ENCODE measurements around the gene KIF5B.
"Not testable (repeated sequence)": the region's sequence is repeated elsewhere in the genome, so short reads cannot be mapped to it uniquely, and the experiment has no call there.

KIF5B gene

DNA sequence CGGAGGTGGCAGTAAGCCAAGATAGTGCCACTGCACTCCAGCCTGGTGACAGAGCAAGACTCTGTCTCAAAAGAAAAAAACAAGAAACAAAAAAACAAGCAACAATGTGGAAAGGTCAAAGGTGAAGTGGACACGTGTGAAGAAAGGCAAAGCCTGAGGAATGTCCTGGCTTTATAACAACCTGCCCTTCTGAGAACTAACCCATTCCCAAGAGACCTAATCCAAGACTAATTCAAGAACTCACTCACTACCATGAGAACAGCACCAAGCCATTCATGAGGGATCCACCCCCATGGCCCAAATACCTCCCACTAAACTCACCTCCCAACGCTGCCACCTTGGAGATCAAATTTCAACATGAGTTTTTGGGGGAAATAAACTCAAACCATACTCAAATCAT, 47.5 kb upstream of the KIF5B start:
- Histone ChIP-seq H3K9me3 (ENCODE audit: insufficient read depth, low read depth, low read length) (no peaks in the 10 kb centered on the region), H2BK5ac (ENCODE audit: low read depth, low read length, poor library complexity) (no peak overlapping the region), H3K27ac (ENCODE audit: low read depth, low read length) (no peak overlapping the region), H4K91ac (ENCODE audit: low read depth, low read length) (no peak overlapping the region), H3K36me3 (ENCODE audit: control insufficient read depth in 1 of 2, insufficient read depth in 2 of 2, low read length in 2 of 2) (no peaks in the 10 kb centered on the region), H3K4me2 (ENCODE audit: low read length) (no peak overlapping the region), H4K8ac (ENCODE audit: low read depth, low read length) (no peak overlapping the region), H3K9ac (ENCODE audit: low read length) (no peak overlapping the region), H3K23ac (ENCODE audit: low read length) (no peak overlapping the region), H3K4me1 (ENCODE audit: control insufficient read depth in 1 of 2, insufficient read depth in 2 of 2, low read length in 2 of 2) (no peaks in the 10 kb centered on the region), H2BK120ac (ENCODE audit: insufficient read depth, low read length, poor library complexity) (no peak overlapping the region), H3K4me3 (ENCODE audit: low read depth, low read length) (no peak overlapping the region), H2AFZ (ENCODE audit: insufficient read depth, low read length, poor library complexity) (no peak overlapping the region), H3K14ac (ENCODE audit: low read length) (no peak overlapping the region), H4K12ac (ENCODE audit: low read depth, low read length) (no peak overlapping the region), H3K27me3 (ENCODE audit: insufficient read depth, low read length) (no peaks in the 10 kb centered on the region), H3K4ac (ENCODE audit: low read depth, low read length) (no peak overlapping the region), H2BK12ac (ENCODE audit: low read length) (no peak overlapping the region), H2AK5ac (ENCODE audit: low read length) (no peak overlapping the region), H3K79me2 (ENCODE audit: control insufficient read depth, insufficient read depth, low read length, poor library complexity) (no peaks in the 10 kb centered on the region), H3K18ac (ENCODE audit: low read length) (no peak overlapping the region), H3K79me1 (ENCODE audit: low read length) (no peaks in the 10 kb centered on the region)
- no CpG with 5 or more reads among the region's 3 CpGs for WGBS (ENCODE audit: extremely low coverage, insufficient coverage, insufficient read length)
- DNase-seq: no peak

DNA sequence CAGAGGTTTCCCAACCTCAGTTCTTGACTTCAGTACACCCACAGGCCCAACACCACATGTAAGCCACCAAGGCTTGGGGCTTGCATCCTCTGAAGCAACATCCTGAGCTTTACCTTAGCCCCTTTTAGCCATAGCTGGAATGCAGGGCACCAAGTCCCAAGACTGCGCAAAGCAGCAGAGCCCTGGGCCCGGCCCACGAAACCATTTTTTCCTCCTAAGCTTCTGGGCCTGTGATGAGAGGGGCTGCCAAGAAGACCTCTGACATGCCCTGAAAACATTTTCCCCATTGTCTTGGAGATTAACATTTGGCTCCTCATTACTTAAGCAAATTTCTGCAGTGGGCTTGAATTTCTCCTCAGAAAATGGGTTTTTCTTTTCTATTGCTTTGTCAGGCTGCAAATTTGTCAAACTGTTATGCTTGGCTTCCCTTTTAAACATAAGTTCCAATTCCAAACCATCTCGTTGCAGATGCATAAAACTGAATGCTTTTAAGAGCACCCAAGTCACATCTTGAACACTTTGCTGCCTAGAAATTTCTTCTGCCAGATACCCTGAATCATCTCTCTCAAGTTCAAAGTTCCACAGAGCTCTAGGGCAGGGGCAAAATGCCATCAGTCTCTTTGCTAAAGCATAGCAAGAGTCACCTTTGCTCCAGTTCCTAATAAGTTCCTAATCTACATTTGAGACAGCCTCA, 42.5 kb upstream of the KIF5B start:
- not testable (repeated sequence) for H3K9ac ChIP-seq (ENCODE audit: low read length); H3K36me3 ChIP-seq (ENCODE audit: control insufficient read depth in 1 of 2, insufficient read depth in 2 of 2, low read length in 2 of 2); H2AFZ ChIP-seq (ENCODE audit: insufficient read depth, low read length, poor library complexity); H2AK5ac ChIP-seq (ENCODE audit: low read length); H3K27me3 ChIP-seq (ENCODE audit: insufficient read depth, low read length); H2BK5ac ChIP-seq (ENCODE audit: low read depth, low read length, poor library complexity); H3K9me3 ChIP-seq (ENCODE audit: insufficient read depth, low read depth, low read length); H4K8ac ChIP-seq (ENCODE audit: low read depth, low read length); H3K23ac ChIP-seq (ENCODE audit: low read length); H2BK120ac ChIP-seq (ENCODE audit: insufficient read depth, low read length, poor library complexity); H3K27ac ChIP-seq (ENCODE audit: low read depth, low read length); H2BK12ac ChIP-seq (ENCODE audit: low read length); H4K91ac ChIP-seq (ENCODE audit: low read depth, low read length); H3K4ac ChIP-seq (ENCODE audit: low read depth, low read length); H3K14ac ChIP-seq (ENCODE audit: low read length); H3K4me1 ChIP-seq (ENCODE audit: control insufficient read depth in 1 of 2, insufficient read depth in 2 of 2, low read length in 2 of 2); H3K4me2 ChIP-seq (ENCODE audit: low read length); H3K4me3 ChIP-seq (ENCODE audit: low read depth, low read length); DNase-seq; H3K18ac ChIP-seq (ENCODE audit: low read length); H4K12ac ChIP-seq (ENCODE audit: low read depth, low read length); H3K79me2 ChIP-seq (ENCODE audit: control insufficient read depth, insufficient read depth, low read length, poor library complexity); H3K79me1 ChIP-seq (ENCODE audit: low read length)
- no CpG with 5 or more reads among the region's 4 CpGs for WGBS (ENCODE audit: extremely low coverage, insufficient coverage, insufficient read length)

DNA sequence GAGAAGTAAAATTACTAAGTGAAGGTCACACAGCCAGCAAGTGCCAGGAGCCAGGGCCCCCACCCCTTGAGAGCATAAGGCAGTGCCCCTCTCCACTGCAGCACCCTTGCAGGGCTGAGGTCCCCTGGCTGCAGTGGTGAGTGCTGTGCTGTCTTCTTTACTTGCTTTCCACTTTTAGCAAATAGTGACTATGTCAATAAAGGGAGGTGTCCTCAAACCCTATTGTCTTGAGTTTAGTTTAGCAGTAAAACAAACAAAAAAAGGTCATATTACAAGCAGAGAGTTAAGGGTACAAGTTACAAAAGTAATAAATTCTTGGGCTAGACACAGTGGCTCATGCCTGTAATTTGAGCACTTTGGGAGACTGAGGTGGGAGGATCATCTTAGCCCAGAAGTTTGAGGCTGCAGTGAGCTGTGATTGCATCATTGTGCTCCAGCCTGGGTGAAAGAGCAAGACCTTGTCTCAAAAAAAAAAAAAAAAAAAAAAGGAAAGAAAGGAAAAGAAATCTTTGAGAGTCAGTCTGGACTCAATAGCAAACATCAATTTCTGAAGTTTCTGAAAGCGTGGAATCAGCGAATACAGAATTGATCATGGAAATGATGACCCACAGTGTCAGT, 39.0 kb upstream of the KIF5B start:
- no peaks in the 10 kb centered on the region for H3K4me1 ChIP-seq (ENCODE audit: control insufficient read depth in 1 of 2, insufficient read depth in 2 of 2, low read length in 2 of 2)
- no peaks in the 10 kb centered on the region for H3K36me3 ChIP-seq (ENCODE audit: control insufficient read depth in 1 of 2, insufficient read depth in 2 of 2, low read length in 2 of 2)
- H2BK12ac ChIP-seq (ENCODE audit: low read length): no peak overlapping the region
- no peak overlapping the region for H2BK5ac ChIP-seq (ENCODE audit: low read depth, low read length, poor library complexity)
- no peak overlapping the region for H4K8ac ChIP-seq (ENCODE audit: low read depth, low read length)
- no peak overlapping the region for H4K12ac ChIP-seq (ENCODE audit: low read depth, low read length)
- no peaks in the 10 kb centered on the region for H3K79me2 ChIP-seq (ENCODE audit: control insufficient read depth, insufficient read depth, low read length, poor library complexity)
- H3K4me2 ChIP-seq (ENCODE audit: low read length): no peak overlapping the region
- H3K23ac ChIP-seq (ENCODE audit: low read length): no peak overlapping the region
- H2AK5ac ChIP-seq (ENCODE audit: low read length): no peak overlapping the region
- H3K4me3 ChIP-seq (ENCODE audit: low read depth, low read length): no peak overlapping the region
- no peak overlapping the region for H2BK120ac ChIP-seq (ENCODE audit: insufficient read depth, low read length, poor library complexity)
- no peak overlapping the region for H3K27ac ChIP-seq (ENCODE audit: low read depth, low read length)
- H3K14ac ChIP-seq (ENCODE audit: low read length): no peak overlapping the region
- H3K18ac ChIP-seq (ENCODE audit: low read length): no peak overlapping the region
- H3K4ac ChIP-seq (ENCODE audit: low read depth, low read length): no peak overlapping the region
- no CpG with 5 or more reads among the region's 2 CpGs for WGBS (ENCODE audit: extremely low coverage, insufficient coverage, insufficient read length)
- no peak overlapping the region for H2AFZ ChIP-seq (ENCODE audit: insufficient read depth, low read length, poor library complexity)
- DNase-seq: no peak
- H3K79me1 ChIP-seq (ENCODE audit: low read length): no peaks in the 10 kb centered on the region
- peaks cover 6% of the 10 kb centered on the region for H3K9me3 ChIP-seq (ENCODE audit: insufficient read depth, low read depth, low read length)
- H4K91ac ChIP-seq (ENCODE audit: low read depth, low read length): no peak overlapping the region
- no peaks in the 10 kb centered on the region for H3K27me3 ChIP-seq (ENCODE audit: insufficient read depth, low read length)
- H3K9ac ChIP-seq (ENCODE audit: low read length): no peak overlapping the region

DNA sequence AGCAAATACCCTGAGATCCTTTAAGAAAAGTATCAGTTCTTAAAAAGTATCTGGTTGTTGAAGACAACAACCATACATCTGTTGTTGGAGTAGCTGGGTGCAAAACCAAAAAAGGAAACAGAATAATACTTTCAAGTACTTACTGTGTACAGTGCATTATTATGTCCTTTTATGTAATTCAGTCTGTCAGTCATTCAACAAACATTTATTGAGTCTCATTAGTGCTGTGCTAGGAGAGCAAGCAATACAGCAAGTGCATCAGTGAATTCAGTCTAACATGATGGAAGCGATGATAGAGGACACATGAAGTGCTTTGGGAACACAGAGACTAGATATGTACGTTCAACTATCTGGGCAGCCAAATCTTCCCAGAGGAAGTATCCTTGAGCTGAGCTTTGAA, 37.4 kb upstream of the KIF5B start:
- no peak overlapping the region for H4K8ac ChIP-seq (ENCODE audit: low read depth, low read length)
- no peak overlapping the region for H3K9ac ChIP-seq (ENCODE audit: low read length)

More for the DNA sequence above, 37.4 kb upstream of the KIF5B start:
- Histone ChIP-seq H2AK5ac (ENCODE audit: low read length) (no peak overlapping the region), H3K27me3 (ENCODE audit: insufficient read depth, low read length) (no peaks in the 10 kb centered on the region), H2BK120ac (ENCODE audit: insufficient read depth, low read length, poor library complexity) (no peak overlapping the region), H3K79me1 (ENCODE audit: low read length) (no peaks in the 10 kb centered on the region), H3K9me3 (ENCODE audit: insufficient read depth, low read depth, low read length) (peaks cover 6% of the 10 kb centered on the region), H3K4me3 (ENCODE audit: low read depth, low read length) (no peak overlapping the region), H3K79me2 (ENCODE audit: control insufficient read depth, insufficient read depth, low read length, poor library complexity) (no peaks in the 10 kb centered on the region), H3K14ac (ENCODE audit: low read length) (no peak overlapping the region), H3K23ac (ENCODE audit: low read length) (no peak overlapping the region), H2AFZ (ENCODE audit: insufficient read depth, low read length, poor library complexity) (no peak overlapping the region), H3K18ac (ENCODE audit: low read length) (no peak overlapping the region), H3K27ac (ENCODE audit: low read depth, low read length) (no peak overlapping the region), H4K91ac (ENCODE audit: low read depth, low read length) (no peak overlapping the region), H4K12ac (ENCODE audit: low read depth, low read length) (no peak overlapping the region), H2BK12ac (ENCODE audit: low read length) (no peak overlapping the region), H3K4me1 (ENCODE audit: control insufficient read depth in 1 of 2, insufficient read depth in 2 of 2, low read length in 2 of 2) (no peaks in the 10 kb centered on the region), H3K4me2 (ENCODE audit: low read length) (no peak overlapping the region), H3K36me3 (ENCODE audit: control insufficient read depth in 1 of 2, insufficient read depth in 2 of 2, low read length in 2 of 2) (no peaks in the 10 kb centered on the region), H3K4ac (ENCODE audit: low read depth, low read length) (no peak overlapping the region), H2BK5ac (ENCODE audit: low read depth, low read length, poor library complexity) (no peak overlapping the region)
- no CpG with 5 or more reads among the region's 2 CpGs for WGBS (ENCODE audit: extremely low coverage, insufficient coverage, insufficient read length)
- DNase-seq: no peak

All from trophoblast cell (in vitro differentiated cells and primary cell).